Measurements from ENCODE around the gene IQCE.
A peak's percentile ranks its signal among the peaks of the same experiment; 100 is the strongest.

IQCE gene, protein sequence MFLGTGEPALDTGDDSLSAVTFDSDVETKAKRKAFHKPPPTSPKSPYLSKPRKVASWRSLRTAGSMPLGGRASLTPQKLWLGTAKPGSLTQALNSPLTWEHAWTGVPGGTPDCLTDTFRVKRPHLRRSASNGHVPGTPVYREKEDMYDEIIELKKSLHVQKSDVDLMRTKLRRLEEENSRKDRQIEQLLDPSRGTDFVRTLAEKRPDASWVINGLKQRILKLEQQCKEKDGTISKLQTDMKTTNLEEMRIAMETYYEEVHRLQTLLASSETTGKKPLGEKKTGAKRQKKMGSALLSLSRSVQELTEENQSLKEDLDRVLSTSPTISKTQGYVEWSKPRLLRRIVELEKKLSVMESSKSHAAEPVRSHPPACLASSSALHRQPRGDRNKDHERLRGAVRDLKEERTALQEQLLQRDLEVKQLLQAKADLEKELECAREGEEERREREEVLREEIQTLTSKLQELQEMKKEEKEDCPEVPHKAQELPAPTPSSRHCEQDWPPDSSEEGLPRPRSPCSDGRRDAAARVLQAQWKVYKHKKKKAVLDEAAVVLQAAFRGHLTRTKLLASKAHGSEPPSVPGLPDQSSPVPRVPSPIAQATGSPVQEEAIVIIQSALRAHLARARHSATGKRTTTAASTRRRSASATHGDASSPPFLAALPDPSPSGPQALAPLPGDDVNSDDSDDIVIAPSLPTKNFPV

DNA sequence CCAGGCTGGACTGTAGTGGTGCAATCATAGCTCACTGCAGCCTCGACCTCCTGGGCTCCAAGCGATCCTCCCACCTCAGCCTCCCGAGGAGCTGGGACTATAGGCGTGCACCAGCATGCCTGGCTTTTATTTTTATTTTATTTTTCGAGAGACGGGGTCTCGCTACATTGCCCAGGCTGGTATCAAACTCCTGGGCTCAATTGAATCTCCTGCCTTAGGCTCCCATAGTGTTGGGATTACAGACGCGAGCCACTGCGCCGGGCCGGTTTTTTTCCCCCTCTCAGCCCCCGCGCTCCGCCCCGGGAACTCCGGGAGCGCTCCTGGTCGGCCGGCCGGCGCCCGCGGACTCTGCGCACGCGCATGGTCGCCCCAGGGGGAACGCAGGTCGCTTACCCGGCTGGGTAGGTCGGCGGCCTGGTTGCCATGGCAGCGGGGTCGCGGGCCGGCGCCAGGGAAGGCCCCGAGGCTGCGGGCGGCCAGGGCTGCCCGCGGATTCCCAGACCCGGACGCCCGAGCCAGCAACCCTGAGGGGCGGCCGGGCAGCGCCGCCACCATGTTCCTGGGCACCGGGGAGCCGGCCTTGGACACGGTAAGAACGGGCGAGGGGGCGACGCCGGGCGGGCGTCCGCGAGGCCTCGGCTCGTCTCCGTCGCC is at the start of gene IQCE:
IQCE (plus strand) TSS at position 351 of the 654 bp plus-strand sequence; CDS start at position 554, 203 bp downstream.
- DNase-seq: peak; percentile 97

DNA sequence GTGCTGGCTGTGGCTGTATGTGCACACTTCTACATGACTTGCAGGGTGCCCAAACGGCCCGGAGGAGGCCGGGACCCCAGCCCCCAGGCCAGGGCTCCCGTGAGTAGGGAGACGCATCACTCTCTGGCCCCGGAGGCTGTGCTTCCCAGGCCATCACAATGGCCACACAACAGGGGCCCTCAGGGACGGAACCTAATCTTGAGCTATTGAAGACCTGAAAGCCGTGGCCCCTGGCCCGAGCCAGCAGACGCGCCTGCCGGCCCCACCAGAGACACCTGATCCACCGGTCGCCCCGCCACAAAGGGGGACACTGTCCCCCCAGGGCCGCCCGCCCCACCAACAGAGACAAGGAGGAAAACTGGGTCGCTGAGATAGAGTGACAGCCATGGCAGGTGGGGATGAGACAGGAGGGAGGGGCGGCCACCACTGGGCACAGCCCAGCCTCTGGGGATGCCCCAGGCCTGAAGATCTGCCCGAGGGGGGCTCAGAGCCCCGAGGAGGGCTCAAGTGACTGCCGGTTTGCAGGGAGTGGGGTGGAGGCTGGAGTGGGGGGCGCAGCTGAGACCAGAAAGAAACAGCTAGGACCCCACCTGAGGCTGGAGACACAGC is 49.4 kb upstream of the IQCE start:
- no peak for DNase-seq

- no peak for DNase-seq
Observed at GRCh38 chr7:2510130-2510776, 48.5 kb upstream of the IQCE start.

DNA sequence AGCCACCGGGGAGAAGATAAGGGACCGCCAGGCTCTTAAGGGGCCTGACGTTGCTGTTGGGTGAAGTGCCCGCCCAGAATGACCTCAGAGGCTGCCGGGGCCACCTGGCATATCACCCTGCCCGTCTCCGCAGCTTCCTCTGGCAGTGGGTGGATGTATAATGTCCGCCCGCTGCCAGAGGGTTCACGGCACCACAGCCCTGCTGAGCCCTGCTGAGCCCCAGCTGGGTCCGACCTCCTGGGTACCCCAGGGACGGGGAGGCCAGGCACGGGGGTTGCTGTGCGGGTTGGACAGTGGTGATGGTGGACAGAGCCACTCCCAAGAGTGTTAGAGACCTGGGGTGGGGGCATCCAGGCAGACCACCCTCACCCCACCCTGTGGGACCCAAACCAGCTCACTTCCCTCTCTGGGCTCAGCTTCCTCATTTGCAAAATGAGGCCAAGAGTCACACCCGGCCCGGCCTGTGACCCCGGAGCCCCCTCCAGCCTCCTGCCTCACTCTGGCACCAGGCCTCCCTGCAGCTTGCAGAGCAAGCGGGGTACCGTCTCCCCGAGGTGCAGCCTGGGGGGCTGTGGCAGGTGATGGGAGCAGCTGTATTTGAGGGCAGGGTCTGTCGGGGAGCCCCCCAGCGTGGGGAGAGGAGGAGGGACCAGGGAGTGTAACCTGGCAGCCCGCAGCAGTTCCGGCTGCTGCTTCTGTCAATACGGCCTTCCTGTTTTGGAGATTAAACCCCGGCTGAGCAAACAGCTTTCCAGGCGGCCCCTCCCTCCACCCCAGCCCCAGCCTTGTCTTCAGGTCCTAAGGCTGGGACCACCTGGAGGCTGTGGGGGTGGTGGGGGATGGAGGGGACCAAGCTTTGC is 47.6 kb upstream of the IQCE start:
- peak; percentile 81 for DNase-seq

- peak; percentile 59 for DNase-seq
Observed at GRCh38 chr7:2511769-2512168, 47.0 kb upstream of the IQCE start.

- no peak for DNase-seq
Observed at GRCh38 chr7:2512179-2512661, 46.6 kb upstream of the IQCE start.

GRCh38 chr7:2512713-2513112 is 46.1 kb upstream of the IQCE start:
- DNase-seq: no peak

- no peak for DNase-seq
Observed at GRCh38 chr7:2513702-2514101, 45.1 kb upstream of the IQCE start.

DNA sequence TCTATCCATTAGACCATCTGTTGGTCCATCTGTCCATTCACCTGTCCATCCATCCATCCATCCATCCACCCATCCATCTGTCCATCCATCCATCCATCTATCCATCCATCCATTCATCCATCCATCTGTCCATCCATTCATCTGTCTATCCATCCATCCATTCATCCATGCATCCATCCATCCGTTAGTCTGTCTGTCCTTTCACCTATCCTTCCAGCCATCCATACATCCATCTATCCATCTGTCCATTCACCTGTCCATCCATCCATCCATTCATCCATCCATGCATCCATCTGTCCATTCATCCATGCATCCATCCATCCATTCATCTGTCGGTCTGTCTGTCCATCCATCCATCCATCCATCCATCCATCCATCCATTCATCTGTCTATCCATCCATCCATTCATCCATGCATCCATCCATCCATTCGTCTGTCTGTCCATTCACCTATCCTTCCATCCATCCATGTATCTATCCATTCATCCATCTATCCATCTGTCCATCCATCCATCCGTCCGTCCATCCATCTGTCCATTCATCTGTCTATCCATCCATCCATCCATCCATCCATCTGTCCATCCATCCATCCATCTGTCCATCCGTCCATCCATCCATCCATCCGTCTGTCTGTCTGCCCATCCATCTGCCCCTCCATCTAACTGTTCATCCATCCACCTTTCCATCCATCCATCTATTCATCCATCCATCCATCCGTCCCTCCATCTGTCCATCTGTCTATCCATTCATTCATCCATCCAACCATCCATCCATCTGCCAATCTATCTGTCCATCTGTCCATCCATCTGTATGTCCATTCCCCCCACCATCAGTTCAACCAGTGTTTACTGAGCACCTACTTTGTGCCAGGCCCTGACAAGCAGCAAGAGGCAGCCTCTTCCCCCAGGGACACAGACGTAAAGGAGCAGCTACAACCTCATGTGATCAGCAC is 44.0 kb upstream of the IQCE start:
- no peak for DNase-seq

- no peak for DNase-seq
Observed at GRCh38 chr7:2515424-2516193, 43.2 kb upstream of the IQCE start.

GRCh38 chr7:2516194-2516555 is 42.6 kb upstream of the IQCE start:
- DNase-seq: no peak

DNA sequence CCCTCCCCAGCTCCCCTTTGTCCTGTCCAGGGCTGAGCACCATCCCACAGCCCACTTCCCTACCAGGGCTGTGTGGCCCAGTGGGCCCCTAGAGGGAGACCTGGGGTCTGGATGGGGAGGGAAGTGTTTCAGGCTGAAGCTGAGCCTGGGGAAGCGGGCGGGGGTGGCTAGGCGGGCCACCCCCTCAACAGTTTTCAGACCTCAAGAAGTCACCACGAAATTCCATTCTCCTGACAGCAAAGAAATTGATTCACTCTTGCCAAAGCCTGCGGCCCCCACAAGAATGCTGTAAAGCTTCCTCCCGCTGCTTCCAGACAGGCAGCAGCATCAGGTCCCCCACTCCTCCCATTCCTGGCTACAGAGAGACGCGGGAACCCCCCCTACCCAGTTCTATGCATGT is 41.8 kb upstream of the IQCE start:
- no peak for DNase-seq

- DNase-seq: no peak
Observed at GRCh38 chr7:2517678-2518507, 40.9 kb upstream of the IQCE start.

DNA sequence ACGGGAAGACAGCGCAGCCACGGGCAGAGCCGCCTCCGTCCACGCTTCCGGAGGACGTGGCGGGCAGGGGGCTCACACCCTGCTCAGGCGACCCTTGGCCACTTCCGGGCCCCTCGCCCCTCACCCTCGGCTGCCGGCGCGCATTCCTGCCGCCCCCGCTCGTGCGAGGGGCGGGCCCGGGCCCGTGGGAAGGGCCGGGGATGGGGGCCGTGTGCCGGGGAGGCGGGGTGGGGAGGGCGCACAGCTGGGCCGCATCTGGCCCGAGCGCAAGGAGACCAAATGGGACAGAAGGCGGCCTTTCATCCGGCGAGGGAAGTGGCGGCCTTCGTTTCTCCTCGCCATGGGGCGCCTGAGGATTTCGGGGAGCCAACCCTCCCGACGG is 40.1 kb upstream of the IQCE start:
- DNase-seq: no peak

- DNase-seq: peak; percentile 91
Observed at GRCh38 chr7:2519119-2519930, 39.5 kb upstream of the IQCE start, which contains the start of gene LFNG. Gene LFNG (plus strand): TSS chr7:2519774. CDS start chr7:2519862, 88 bp downstream.

DNA sequence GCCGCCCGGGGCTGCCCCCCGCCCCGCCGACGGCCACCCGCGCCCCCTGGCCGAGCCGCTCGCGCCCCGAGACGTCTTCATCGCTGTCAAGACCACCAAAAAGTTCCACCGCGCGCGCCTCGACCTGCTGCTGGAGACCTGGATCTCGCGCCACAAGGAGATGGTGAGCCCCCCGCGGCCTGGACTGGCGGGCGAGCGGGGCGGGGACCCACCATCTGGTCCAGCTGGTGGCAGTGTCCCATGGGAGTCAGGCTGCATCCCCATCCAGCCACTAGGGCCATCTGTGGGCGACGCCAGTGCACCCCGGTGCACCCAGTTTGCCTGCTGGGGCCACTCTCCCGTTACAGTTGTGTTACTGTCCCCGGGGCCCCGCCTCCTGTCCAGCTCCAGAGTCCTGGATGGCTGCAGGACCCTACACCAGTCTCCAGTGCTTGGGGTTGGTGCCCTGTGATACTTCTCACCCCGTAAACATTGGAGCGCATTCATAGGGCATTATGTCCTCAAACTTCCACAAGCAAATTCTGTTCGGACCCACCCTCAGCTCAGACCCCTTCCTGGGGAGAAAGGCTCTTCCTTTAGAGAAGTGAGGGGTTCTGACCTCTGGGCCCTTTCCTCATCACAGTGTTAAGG is 38.5 kb upstream of the IQCE start:
- peak; percentile 71 for DNase-seq

DNA sequence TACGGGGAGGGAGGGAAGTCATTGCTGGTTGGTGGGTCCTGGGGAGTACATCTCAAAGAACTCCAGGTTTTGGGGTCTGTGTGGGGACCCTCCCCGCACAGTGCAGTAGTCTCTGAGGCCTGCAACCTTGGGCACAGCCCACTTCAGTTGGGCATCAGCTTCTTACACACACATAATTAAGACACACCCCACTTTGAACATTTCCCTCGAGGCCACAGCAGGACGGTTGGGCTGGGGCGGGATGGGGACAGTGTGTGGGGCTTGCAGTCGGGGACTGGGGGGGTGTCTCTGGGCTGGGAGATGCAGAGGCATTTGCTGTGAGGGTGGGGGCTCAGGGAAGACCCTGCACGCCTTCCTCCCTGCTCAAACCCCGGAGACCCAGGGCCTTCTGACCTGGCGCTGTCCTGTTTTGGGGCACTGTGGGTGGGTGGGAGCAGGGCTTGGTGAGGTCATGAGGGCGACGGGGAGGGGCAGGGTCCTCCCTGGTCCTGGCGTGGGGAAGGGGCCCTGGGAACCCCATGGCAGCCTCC is 38.0 kb upstream of the IQCE start:
- no peak for DNase-seq
